GM12873 (cell line): ENCODE data around the gene APOBEC3F.

Source experiments
- TF ChIP-seq, protein P1 (sequence below): IDR thresholded peaks from 2 replicates; pipeline ENCODE4 v1.5.1; 2012; ENCODE audit warnings: low read depth, mild to moderate bottlenecking, moderate library complexity, low read length, control low read depth; ENCODE audit not compliant: insufficient read depth; ENCODE audit errors: missing control alignments

The APOBEC3F gene

DNA sequence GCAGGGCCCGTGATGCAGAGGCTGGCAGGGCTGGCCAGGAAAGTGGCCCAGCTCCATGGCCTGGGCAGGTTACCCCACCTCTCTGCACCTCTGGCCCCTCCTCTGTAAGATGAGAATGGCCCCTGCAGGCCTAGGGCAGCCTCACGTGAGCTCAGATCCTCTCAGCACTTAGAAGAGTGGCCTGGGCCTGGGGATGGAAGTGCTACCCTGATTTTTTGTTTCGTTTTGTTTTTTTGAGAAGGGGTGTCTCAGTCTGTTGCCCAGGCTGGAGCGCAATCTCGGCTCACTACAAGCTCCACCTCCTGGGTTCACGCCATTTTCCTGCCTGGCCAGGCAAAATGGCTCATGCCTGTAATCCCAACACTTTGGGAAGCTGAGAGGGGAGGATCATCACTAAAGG, 57.4 kb downstream of the APOBEC3F start:
- TF ChIP-seq, protein P1, sequence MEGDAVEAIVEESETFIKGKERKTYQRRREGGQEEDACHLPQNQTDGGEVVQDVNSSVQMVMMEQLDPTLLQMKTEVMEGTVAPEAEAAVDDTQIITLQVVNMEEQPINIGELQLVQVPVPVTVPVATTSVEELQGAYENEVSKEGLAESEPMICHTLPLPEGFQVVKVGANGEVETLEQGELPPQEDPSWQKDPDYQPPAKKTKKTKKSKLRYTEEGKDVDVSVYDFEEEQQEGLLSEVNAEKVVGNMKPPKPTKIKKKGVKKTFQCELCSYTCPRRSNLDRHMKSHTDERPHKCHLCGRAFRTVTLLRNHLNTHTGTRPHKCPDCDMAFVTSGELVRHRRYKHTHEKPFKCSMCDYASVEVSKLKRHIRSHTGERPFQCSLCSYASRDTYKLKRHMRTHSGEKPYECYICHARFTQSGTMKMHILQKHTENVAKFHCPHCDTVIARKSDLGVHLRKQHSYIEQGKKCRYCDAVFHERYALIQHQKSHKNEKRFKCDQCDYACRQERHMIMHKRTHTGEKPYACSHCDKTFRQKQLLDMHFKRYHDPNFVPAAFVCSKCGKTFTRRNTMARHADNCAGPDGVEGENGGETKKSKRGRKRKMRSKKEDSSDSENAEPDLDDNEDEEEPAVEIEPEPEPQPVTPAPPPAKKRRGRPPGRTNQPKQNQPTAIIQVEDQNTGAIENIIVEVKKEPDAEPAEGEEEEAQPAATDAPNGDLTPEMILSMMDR: no peak

DNA sequence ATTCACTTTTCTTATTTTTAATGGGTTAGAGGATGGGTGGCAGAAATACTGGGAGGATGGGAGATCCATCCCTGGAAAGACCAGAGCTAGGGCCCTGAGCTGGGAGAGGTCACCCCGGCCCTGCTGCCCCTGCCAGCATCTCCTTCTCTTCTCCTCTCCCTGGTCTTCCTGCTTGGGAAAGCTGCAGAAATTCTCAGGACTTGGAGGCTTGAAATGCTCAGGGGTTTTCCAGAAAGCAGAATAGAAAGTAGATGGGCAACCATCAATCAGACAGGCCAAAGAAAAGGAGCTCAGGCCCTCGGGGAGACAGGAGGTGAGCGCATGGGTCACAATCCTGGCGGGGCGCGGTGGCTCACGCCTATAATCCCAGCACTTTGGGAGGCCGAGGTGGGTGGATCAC, 57.9 kb downstream of the APOBEC3F start:
- TF ChIP-seq, protein P1: no peak

DNA sequence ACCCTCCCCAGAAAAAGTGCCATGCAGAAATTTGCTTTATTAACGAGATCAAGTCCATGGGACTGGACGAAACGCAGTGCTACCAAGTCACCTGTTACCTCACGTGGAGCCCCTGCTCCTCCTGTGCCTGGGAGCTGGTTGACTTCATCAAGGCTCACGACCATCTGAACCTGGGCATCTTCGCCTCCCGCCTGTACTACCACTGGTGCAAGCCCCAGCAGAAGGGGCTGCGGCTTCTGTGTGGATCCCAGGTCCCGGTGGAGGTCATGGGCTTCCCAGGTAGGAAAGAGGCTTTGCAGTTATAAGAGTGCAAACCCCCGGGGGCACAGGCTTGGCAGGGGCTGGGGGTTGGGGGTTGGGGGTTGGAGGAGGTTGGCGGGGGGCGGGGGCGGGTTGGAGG, 60.6 kb downstream of the APOBEC3F start:
- TF ChIP-seq, protein P1: no peak

DNA sequence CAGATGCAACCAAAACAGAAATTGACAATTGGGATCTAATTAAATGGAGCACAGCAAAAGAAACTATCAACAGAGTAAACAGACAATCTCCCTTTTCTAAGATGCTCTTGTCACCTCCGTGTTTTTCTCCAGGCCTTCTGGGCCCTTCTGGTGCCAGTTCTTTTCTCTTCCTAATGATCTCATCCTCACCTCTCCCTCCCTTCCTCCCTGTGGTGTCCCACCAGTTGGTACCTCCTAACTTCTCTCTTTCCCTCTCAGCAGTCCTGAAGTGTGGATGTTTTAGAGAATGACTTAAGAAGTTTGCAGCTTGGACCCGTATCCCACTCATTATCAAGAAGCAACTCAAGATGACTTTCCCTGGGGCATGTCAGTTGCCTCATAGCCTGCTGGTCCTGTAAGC, 62.8 kb downstream of the APOBEC3F start:
- TF ChIP-seq, protein P1: no peak
